ENCODE results near the gene NEB. TPM values are rescaled to one million over a fixed set of nuclear protein-coding genes. Genes with fewer than 3 reads are reported as not detected.

Gene NEB
- total and polyA plus RNA-seq, 2 of the 13 experiments (the other 11 are each of a cell fraction or from before 2014, with no cell fraction given), result 0.21 to 0.24 TPM

DNA sequence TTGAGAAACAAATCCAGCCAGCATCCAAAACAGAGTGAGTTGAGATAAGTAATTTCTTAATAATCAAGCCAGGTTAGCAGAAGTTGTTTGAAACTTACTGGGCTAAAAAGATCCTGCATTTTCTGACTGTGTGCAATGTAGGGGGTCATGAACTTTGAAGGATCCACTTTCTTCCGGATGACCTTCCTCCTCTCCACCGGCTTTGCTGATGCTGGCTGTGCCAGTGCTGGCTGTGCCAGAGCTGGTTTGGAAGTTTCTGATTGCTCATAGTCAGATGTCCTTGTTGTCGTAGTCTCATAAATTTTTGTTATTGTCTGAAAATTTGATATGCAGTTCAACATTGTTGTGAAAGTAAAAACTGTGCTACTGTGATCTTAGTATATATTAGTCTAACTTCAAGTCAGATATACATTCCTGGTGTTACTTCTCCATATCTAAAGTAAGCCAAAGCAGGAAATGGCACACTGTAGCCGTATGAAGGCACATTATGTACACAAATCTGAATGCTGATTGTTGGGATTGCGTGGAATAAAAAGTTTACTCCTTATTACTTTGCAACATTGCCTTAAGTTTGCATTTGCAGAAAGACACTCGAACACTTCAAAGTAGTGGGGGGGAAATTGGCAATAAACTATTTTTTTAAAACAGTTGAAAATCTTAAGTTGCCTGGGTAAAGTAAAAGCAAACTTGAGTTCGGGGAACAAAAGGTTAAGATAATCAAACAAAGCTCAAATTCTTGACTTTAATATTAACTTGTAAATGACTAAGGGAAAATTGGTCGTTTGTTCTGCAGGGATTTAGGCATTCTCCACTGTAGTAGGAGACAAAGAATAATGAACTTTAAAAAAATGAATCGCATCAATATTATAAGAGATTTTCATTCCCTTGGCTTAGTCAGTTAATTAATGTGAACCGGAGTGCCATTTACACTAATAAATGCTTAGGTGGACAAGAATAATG is 6.4 kb downstream of the NEB start:
- no peaks in the 10 kb centered on the region for H3K79me2 ChIP-seq (ENCODE audit: insufficient read depth, low read length)
- H3K9ac ChIP-seq (ENCODE audit: insufficient read depth, low read depth, low read length), result no peak overlapping the region
- no TSS peak for BruUV-seq (replicated peaks)
- ChIA-PET POLR2A (no interaction called here), CTCF (ENCODE audit: low intra/inter-chr PET ratio, low total read pairs) (no interaction called here)
- TF ChIP-seq RARA (CRISPR knock-in tag; IDR thresholded peaks at IDR 0.05) (0 out of 2 replicates have a peak, but pooled peaks have one; percentile 19), NR2F6 (IDR thresholded peaks at IDR 0.05) (0 out of 2 replicates have a peak, but pooled peaks have one; percentile 18), NR2F6 (CRISPR knock-in tag; IDR thresholded peaks at IDR 0.05) (no peak), MAFF (IDR thresholded peaks at IDR 0.05; ENCODE audit: low read depth, low read length) (peak; percentile 47; the same call in 1 of the 2 replicates), ZMYM4 (CRISPR knock-in tag; IDR thresholded peaks at IDR 0.05) (no peak), CERS6 (CRISPR knock-in tag; IDR thresholded peaks at IDR 0.05) (no peak), RBM39 (IDR thresholded peaks at IDR 0.05; ENCODE audit: low read depth, low read length, poor library complexity, severe bottlenecking) (no peak), SKIL (CRISPR knock-in tag; IDR thresholded peaks at IDR 0.05; ENCODE audit: borderline replicate concordance) (no peak), HMG20A (CRISPR knock-in tag; IDR thresholded peaks at IDR 0.05; ENCODE audit: borderline replicate concordance) (no peak), ZBTB7B (CRISPR knock-in tag; IDR thresholded peaks at IDR 0.05) (no peak), MAFK (conservative IDR thresholded peaks at IDR 0.05 in 1 of 2, IDR thresholded peaks at IDR 0.05 in 1 of 2; ENCODE audit: low read length in 2 of 2) (peak; percentile 46 to 63; a peak in 3 of 4 replicates), RAD51 (IDR thresholded peaks at IDR 0.05; ENCODE audit: borderline replicate concordance) (no peak)
- FAIRE-seq (no peak), ATAC-seq (no peak), DNase-seq (ENCODE audit: low spot score) (no peak)
- no peaks in the 10 kb centered on the region for H4K20me1 ChIP-seq (ENCODE audit: insufficient read depth, low read length)
- no peak overlapping the region for H3K4me3 ChIP-seq (replicated peaks in 1 of 3; ENCODE audit: insufficient read depth in 1 of 3, low read depth in 2 of 3, low read length in 3 of 3)
- peaks cover 14% of the 10 kb centered on the region for H3K4me1 ChIP-seq (ENCODE audit: insufficient read depth, low read length)
- 11% methylated on average over 10 of the region's 10 CpGs for WGBS (ENCODE audit: low lambda C conversion rate)
- in situ Hi-C loops (cut with HindIII; ENCODE audit: extremely low pct_ligation_motif_present, low pct_unique_long_range_greater_than_20kb), result no loop called here
- H2AFZ ChIP-seq (ENCODE audit: low read length), result no peak overlapping the region
- no peaks in the 10 kb centered on the region for H3K9me3 ChIP-seq (ENCODE audit: low read length)
- H3K36me3 ChIP-seq (replicated peaks in 1 of 2; ENCODE audit: control insufficient read depth in 1 of 2, insufficient read depth in 2 of 2, low read length in 2 of 2), result no peaks in the 10 kb centered on the region
- no peak overlapping the region for H3K27ac ChIP-seq (ENCODE audit: extremely low read length, insufficient read depth, low read length)
- intact Hi-C loops (cut with micrococcal nuclease; ENCODE audit: unreplicated experiment), result no loop called here
- peaks cover 0 to 8% of the 10 kb centered on the region in 2 experiments; a peak in 2 of 5 replicates for H3K27me3 ChIP-seq (ENCODE audit: control insufficient read depth in 1 of 2, insufficient read depth in 2 of 2, low read length in 2 of 2)
- H3K4me2 ChIP-seq (ENCODE audit: low read depth, low read length), result peak overlapping the region; percentile 13; the same call in 1 of the 2 replicates
